ENCODE results near the gene TECR.

DNA sequence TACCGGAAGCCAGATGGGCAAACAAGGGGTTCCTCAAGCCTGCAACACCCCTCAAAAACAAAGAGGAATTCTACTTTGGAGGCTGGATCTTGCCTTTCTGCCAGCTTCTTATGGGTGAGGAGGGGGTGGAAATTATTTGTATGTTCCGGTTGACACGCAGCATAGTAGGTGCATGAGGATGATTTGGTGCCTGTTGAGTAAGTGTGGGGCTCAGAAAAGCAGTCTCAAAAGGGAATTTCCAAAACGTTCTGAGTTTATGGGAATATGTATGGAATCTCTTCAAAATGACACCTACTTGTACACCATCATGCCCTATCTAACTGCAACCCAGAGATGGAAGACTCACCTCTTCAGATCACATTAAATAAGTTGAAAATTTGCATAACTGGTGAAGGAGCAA is 3.0 kb upstream of the TECR start:
- TF ChIP-seq, protein P1, sequence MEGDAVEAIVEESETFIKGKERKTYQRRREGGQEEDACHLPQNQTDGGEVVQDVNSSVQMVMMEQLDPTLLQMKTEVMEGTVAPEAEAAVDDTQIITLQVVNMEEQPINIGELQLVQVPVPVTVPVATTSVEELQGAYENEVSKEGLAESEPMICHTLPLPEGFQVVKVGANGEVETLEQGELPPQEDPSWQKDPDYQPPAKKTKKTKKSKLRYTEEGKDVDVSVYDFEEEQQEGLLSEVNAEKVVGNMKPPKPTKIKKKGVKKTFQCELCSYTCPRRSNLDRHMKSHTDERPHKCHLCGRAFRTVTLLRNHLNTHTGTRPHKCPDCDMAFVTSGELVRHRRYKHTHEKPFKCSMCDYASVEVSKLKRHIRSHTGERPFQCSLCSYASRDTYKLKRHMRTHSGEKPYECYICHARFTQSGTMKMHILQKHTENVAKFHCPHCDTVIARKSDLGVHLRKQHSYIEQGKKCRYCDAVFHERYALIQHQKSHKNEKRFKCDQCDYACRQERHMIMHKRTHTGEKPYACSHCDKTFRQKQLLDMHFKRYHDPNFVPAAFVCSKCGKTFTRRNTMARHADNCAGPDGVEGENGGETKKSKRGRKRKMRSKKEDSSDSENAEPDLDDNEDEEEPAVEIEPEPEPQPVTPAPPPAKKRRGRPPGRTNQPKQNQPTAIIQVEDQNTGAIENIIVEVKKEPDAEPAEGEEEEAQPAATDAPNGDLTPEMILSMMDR (conservative IDR thresholded peaks at IDR 0.05; ENCODE audit: low read length): no peak
- TF ChIP-seq EZH2phosphoT487 (IDR thresholded peaks at IDR 0.05; ENCODE audit: borderline replicate concordance): no peak

All from Loucy (cell line).